Uterus (tissue), 4 donors: ENCODE data around the gene CACNA1C. TPM values are rescaled to one million over a fixed set of nuclear protein-coding genes. Genes with fewer than 3 reads are reported as not detected.
A peak's percentile ranks its signal among the peaks of the same experiment; 100 is the strongest.

Experiments
- DNase-seq, 2 donors: peaks; one replicate each; pipeline ENCODE4 v3.0.0-alpha.2; 2019 to 2020
- H3K27ac ChIP-seq, 2 donors: fragments of 200-600 bp; sonication (generic); 1 replicate in 1 of 2; 2 replicates in 1 of 2; pipeline ENCODE4 v1.5.1; 2016 to 2018
- H3K27me3 ChIP-seq, 2 donors: fragments of 200-600 bp; sonication (generic); one replicate each; pipeline ENCODE4 v1.5.1; 2018 to 2019; ENCODE audit warnings: control low read depth in 1 of 2
- H3K36me3 ChIP-seq, 2 donors: fragments of 200-600 bp; sonication (generic); one replicate each; pipeline ENCODE4 v1.5.1; 2019; ENCODE audit warnings: control low read depth in 1 of 2
- H3K4me1 ChIP-seq, 2 donors: fragments of 200-600 bp; sonication (generic); one replicate each; pipeline ENCODE4 v1.5.1; 2018 to 2019; ENCODE audit warnings: control low read depth in 1 of 2
- H3K4me3 ChIP-seq, 2 donors: fragments of 200-600 bp; sonication (generic); 1 replicate in 1 of 2; 2 replicates in 1 of 2; pipeline ENCODE4 v1.5.1; 2018 to 2019; ENCODE audit warnings: mild to moderate bottlenecking in 1 of 2
- H3K9me3 ChIP-seq, 2 donors: fragments of 200-600 bp; sonication (generic); one replicate each; pipeline ENCODE4 v1.5.1; 2019; ENCODE audit warnings: control low read depth in 1 of 2
- POLR2A ChIP-seq, 2 donors: fragments of 450-650 bp; IDR thresholded peaks; one replicate each; pipeline ENCODE4 v1.6.1; 2016; ENCODE audit warnings: antibody characterized with exemption in 2 of 2, mild to moderate bottlenecking in 1 of 2, moderate library complexity in 1 of 2
- intact Hi-C: fragments of 100-400 bp; cut with DNase I; formaldehyde crosslinking; loops from one replicate; pipeline ENCODE4 v1.15.1; 2023; ENCODE audit warnings: low total_unique reads
- total RNA-seq, 4 donors: library from RNA; depleted of rRNA in 3 of 4; stranded (reverse); fragments of >200 nt in 3 of 4; gene quantifications; one replicate each; pipeline versions ENCODE4 v1.1.0 to v1.2.4, GENCODE V29; 2014 to 2023
- TF ChIP-seq, protein P1 (sequence below), 4 experiments: fragments of 200-600 bp in 2 of 4; fragments of 450-650 bp in 2 of 4; sonication (generic) in 2 of 4; IDR thresholded peaks; one replicate each; pipeline ENCODE4 v1.5.1; 2016 to 2019; ENCODE audit warnings: antibody characterized with exemption in 4 of 4, mild to moderate bottlenecking in 2 of 4, moderate library complexity in 1 of 4
- donor health status: DM: yes; HTN: yes; CAD: no.

The CACNA1C gene
- total RNA-seq, 4 donors from 2014 or later, result 15.9 to 121 (median 32.1) TPM

DNA sequence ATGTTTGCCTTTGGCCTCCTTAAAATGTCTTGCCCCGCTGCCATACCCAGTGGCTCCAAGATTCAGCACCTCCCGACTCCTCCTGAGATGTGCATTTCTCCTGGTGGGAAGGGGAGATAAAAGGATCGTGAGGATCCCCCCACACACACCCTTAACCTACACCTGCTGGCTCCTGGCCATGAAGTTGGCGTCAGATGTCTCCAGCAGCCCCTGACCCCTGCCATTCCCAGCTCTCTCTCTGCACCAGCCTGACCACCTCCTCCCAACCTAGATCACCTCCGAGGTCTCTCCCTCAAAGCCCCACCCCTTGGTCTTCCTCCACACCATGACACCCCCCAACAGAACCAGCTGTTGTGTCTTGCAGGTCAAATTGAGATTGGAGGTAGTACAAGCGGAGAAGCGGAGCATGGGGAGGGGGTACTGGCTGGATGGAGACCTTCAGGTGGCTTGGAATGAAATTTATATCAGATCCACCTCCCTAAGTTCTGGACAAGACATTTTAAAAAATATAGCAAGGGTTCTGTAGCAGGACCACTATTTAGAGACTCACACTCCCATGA lies 590.9 kb downstream of the CACNA1C start:
- DNase-seq, result peak in 1 of 2 donors; percentile 13
- Histone ChIP-seq H3K4me3 (no peak overlapping the region), H3K36me3 (no peaks in the 10 kb centered on the region), H3K9me3 (no peaks in the 10 kb centered on the region), H3K27ac (no peak overlapping the region), H3K4me1 (no peaks in the 10 kb centered on the region), H3K27me3 (no peaks in the 10 kb centered on the region)
- intact Hi-C loops, result no loop called here
- TF ChIP-seq, protein P1, sequence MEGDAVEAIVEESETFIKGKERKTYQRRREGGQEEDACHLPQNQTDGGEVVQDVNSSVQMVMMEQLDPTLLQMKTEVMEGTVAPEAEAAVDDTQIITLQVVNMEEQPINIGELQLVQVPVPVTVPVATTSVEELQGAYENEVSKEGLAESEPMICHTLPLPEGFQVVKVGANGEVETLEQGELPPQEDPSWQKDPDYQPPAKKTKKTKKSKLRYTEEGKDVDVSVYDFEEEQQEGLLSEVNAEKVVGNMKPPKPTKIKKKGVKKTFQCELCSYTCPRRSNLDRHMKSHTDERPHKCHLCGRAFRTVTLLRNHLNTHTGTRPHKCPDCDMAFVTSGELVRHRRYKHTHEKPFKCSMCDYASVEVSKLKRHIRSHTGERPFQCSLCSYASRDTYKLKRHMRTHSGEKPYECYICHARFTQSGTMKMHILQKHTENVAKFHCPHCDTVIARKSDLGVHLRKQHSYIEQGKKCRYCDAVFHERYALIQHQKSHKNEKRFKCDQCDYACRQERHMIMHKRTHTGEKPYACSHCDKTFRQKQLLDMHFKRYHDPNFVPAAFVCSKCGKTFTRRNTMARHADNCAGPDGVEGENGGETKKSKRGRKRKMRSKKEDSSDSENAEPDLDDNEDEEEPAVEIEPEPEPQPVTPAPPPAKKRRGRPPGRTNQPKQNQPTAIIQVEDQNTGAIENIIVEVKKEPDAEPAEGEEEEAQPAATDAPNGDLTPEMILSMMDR (IDR thresholded peaks at IDR 0.05), result no peak
- TF ChIP-seq POLR2A (IDR thresholded peaks at IDR 0.05), result no peak

DNA sequence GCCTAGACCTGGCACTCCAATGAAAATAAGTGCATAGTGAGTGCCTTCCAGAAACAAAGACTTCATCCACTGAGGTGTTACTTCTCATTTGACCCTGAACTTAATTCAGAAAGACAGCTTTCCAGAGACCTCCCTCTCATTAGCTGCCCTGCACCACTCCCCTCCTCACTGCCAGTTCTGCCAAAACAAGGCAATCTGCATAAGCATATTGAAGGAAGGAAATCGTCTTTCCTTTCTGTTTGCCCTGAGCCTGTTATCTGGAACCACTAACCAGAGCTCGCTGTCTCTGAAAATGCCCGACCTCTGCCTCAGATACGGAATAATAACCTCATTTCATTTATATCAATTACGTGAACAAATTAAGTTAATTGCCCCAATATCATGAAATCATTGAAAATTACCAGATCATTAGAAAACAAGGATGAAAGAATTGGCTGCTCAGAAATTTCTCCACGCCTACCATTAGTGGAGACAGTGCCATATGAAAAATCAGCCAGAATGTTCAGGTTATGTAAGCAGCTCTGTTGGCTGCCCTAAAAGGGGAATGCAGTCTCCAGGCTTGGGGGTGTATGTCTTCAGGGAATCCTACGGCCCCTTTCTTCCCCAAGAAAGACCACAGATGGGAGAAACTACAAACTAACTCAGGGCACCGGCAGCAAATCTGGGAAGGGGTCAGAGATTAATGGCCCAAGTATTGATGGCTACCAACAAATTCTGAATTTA lies 592.1 kb downstream of the CACNA1C start:
- no peak for TF ChIP-seq POLR2A (IDR thresholded peaks at IDR 0.05)
- TF ChIP-seq, protein P1 (IDR thresholded peaks at IDR 0.05), result no peak
- H3K9me3 ChIP-seq, result no peaks in the 10 kb centered on the region
- H3K4me1 ChIP-seq, result no peaks in the 10 kb centered on the region
- no peak overlapping the region for H3K27ac ChIP-seq
- H3K4me3 ChIP-seq, result no peak overlapping the region
- peak in 1 of 2 donors; percentile 5 for DNase-seq
- no peaks in the 10 kb centered on the region for H3K27me3 ChIP-seq
- intact Hi-C loops, result no loop called here
- no peaks in the 10 kb centered on the region for H3K36me3 ChIP-seq

DNA sequence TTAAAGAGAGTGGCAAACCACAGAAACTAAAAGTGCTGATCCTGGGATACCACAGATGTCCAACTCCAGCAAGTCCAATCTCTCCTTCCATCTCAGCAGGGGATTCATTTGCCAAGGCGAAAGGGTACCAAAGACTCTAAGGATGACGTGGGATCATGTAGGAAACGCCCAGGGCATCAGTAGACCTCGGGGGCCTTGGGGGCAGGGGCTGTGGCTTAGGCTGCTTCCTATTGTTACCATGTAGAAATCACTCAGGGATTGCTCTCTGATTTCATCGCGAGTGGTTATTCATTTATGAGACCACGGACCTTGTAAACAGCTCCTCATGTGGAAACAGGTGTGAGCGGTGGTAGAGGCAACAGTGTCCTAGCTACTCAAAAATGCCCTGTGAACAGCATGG lies 592.7 kb downstream of the CACNA1C start:
- no peak for TF ChIP-seq POLR2A (IDR thresholded peaks at IDR 0.05)
- TF ChIP-seq, protein P1 (IDR thresholded peaks at IDR 0.05), result no peak
- no peaks in the 10 kb centered on the region for H3K27me3 ChIP-seq
- no peak overlapping the region for H3K27ac ChIP-seq
- no peak overlapping the region for H3K4me3 ChIP-seq
- H3K36me3 ChIP-seq, result no peaks in the 10 kb centered on the region
- intact Hi-C loops, result no loop called here
- no peaks in the 10 kb centered on the region for H3K4me1 ChIP-seq
- H3K9me3 ChIP-seq, result no peaks in the 10 kb centered on the region
- DNase-seq, result peak in 1 of 2 donors; percentile 4

DNA sequence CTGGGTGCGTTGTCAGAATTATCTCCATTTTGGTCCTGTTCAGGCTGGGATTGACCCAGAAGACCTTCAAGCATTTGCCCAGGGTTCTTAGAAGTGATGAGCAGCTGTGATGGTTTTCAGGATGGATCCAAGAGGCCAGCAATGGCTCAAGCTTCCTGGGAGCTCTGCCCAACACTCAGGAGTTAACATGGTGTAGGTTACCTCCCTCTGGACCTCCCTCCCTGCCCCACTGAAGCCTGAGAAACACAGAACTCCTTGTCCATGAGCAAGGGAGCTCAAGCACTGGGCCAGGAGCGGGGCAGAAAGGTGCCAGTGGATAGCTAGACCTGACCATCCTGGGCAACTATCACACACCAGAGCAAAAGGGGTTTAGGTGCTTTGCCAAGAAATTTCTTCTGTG lies 593.6 kb downstream of the CACNA1C start:
- Histone ChIP-seq H3K9me3 (no peaks in the 10 kb centered on the region), H3K27ac (no peak overlapping the region), H3K27me3 (no peaks in the 10 kb centered on the region), H3K4me1 (no peaks in the 10 kb centered on the region), H3K4me3 (no peak overlapping the region), H3K36me3 (no peaks in the 10 kb centered on the region)
- intact Hi-C loops, result no loop called here
- TF ChIP-seq POLR2A (IDR thresholded peaks at IDR 0.05), result no peak
- TF ChIP-seq, protein P1 (IDR thresholded peaks at IDR 0.05), result no peak
- no peak for DNase-seq

DNA sequence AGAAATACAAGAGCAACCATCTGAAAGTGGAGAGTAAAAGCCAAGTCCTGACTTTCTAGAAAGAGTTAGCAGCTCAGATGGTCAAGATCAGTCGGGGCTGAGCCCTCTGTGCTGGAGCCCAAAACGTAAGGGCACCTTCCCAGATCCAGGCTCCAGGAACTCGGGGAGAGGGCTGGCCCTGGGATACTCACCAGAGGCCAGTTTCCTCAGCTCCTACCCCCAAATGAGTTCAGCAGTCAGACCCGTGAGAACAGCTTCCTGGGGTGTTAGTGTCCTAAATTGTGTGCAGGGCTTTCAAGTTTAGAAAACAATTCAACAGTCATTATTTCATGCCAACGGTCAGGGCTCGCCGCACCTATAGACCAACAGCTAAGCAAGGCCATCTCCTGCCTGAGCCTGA lies 594.4 kb downstream of the CACNA1C start:
- no peaks in the 10 kb centered on the region for H3K36me3 ChIP-seq

More for the DNA sequence above, 594.4 kb downstream of the CACNA1C start:
- DNase-seq, result no peak
- H3K9me3 ChIP-seq, result no peaks in the 10 kb centered on the region
- intact Hi-C loops, result no loop called here
- no peak overlapping the region for H3K4me3 ChIP-seq
- no peaks in the 10 kb centered on the region for H3K27me3 ChIP-seq
- H3K27ac ChIP-seq, result no peak overlapping the region
- H3K4me1 ChIP-seq, result no peaks in the 10 kb centered on the region
- TF ChIP-seq POLR2A (IDR thresholded peaks at IDR 0.05), result no peak
- TF ChIP-seq, protein P1 (IDR thresholded peaks at IDR 0.05), result no peak
